GM21786 (cell line): ENCODE data around the gene PLBD2.
"Not testable (repeated sequence)": the region's sequence is repeated elsewhere in the genome, so short reads cannot be mapped to it uniquely, and the experiment has no call there.

ENCODE experiments used
- ATAC-seq: cut with Tn5 transposase; IDR thresholded peaks from one replicate; pipeline ENCODE4 v1.9.1; 2021; ENCODE audit not compliant: unreplicated experiment

The PLBD2 gene

GRCh38 chr12:113334786-113335539 lies 23.4 kb upstream of the PLBD2 start, which contains the start of gene SLC8B1:
Gene SLC8B1, minus strand, starts transcription at chr12:113335109. Its CDS starts 2,231 bp downstream, at chr12:113332878.
- peak; percentile 90 for ATAC-seq

- ATAC-seq, result no peak
Observed at GRCh38 chr12:113339540-113339939, 18.8 kb upstream of the PLBD2 start.

DNA sequence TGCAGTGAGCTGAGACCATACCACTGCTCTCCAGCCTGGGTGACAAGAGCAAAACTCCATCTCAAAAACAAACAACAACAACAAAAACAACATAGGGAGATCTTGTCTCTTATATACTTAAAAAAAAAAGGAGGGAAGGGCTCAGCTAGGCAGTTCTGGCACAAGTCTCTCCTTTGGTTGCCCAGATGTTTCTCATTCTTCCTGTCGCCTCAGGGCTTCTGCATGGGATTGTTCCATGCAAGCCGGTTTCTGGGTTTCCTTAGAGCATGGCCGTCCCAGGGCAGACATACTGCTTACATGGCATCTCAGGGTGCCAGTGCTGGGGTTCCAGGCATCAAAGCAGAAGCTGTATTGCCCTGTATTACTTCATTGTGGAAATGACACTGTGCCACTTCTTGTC lies 18.3 kb upstream of the PLBD2 start:
- ATAC-seq, result no peak

DNA sequence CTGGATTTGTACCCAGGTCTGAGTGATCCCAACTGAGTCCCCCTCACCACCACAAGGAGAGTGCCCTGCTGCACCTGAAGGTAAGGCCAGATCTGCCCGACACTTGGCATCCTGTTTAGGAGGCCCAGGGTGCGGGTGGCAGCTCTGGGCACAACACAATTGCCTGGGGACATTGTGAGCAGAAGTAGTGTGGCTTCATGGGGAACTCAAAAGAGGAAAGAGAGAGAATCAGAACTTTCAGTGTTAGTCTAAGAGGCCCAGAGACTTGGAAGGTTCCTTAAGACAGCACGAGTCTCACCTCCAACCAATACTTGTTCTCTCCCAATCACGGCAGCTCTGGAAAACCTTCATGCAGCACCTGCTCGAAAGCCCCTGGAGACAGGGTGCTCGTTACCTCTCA lies 16.9 kb upstream of the PLBD2 start:
- no peak for ATAC-seq

DNA sequence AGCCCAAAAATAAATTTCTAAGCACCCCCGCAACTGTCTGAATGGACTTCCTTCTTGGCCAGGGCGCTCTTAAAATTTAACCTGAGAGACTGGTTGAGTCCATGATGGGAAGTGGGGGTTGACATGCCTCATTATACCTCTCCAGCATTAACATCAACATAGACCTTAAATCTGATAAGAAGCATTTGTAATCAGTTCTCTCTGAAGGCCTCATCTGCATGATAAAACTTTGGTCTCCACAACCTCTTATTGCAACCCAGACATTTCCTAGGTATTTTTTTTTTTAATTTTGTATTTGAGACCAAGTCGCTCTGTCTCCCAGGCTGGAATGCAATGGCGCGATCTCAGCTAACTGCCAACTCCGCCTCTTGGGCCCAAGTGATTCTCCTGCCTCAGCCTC lies 13.1 kb upstream of the PLBD2 start:
- ATAC-seq, result no peak

- ATAC-seq, result no peak
Observed at GRCh38 chr12:113346353-113346752, 12.0 kb upstream of the PLBD2 start.

GRCh38 chr12:113347107-113347506 lies 11.3 kb upstream of the PLBD2 start:
- ATAC-seq, result no peak

DNA sequence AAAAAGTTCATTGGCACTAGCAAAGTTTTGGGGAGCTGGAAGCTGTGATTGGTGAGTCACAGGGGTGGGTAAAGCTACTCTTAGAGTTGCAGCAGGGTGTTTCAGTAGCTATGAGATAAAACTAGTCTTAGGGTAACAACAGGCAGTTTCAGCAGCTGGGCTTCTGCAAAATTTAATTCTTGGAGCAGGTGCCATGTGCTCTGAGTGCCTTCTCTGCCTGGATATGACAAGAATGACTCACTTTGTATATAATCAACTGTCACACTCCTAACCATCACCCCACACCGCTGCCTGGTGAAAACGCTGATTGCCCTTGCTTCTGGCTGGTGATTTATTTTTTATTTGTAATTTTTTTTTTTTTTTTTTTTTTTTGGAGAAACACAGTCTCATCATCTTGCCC lies 10.5 kb upstream of the PLBD2 start:
- no peak for ATAC-seq

GRCh38 chr12:113348849-113349536 lies 9.4 kb upstream of the PLBD2 start:
- ATAC-seq, result no peak

DNA sequence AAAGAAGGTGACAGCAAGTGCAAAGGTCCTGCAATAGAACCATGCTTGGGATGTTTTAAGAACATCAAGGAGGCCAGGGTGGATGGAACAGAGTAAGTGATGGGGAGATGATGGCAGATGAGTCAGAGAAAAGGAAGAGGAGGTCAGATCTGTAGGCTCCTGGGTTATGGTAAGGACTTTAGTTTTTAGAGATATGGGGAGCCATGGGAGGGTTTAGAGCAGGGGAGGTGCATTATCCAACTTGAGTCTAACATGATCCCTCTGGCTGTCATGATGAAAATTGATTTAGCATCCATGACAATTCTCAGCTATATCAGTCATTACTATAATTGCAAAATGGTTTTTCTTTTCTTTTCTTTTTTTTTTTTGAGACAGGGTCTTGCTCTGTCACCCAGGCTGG lies 7.3 kb upstream of the PLBD2 start:
- no peak for ATAC-seq

GRCh38 chr12:113354192-113354591 lies 4.2 kb upstream of the PLBD2 start:
- ATAC-seq, result not testable (repeated sequence)

GRCh38 chr12:113359133-113359938 lies 949 bp downstream of the PLBD2 start:
- no peak for ATAC-seq

GRCh38 chr12:113359939-113360748 lies 1.8 kb downstream of the PLBD2 start:
- no peak for ATAC-seq

- ATAC-seq, result no peak
Observed at GRCh38 chr12:113361574-113362370, 3.4 kb downstream of the PLBD2 start.

DNA sequence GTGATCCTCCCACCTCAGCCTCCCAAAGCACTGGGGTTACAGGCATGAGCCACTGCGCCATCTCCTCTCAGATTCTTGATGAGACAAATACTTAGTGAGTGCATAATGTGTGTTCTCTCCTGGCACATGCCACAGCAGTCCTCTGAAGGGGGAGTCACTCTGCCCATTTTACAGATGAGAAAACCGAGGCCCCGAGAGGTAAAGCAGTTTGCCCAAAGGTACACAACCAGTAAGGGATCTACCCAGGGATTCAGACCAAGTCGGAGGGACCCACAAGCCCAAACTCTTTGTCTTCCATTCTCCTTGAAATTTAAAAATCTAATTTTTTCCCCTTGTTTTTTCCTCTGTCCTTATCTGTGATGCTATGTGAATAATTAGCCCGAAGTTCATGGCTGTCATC lies 6.3 kb downstream of the PLBD2 start:
- ATAC-seq, result no peak

DNA sequence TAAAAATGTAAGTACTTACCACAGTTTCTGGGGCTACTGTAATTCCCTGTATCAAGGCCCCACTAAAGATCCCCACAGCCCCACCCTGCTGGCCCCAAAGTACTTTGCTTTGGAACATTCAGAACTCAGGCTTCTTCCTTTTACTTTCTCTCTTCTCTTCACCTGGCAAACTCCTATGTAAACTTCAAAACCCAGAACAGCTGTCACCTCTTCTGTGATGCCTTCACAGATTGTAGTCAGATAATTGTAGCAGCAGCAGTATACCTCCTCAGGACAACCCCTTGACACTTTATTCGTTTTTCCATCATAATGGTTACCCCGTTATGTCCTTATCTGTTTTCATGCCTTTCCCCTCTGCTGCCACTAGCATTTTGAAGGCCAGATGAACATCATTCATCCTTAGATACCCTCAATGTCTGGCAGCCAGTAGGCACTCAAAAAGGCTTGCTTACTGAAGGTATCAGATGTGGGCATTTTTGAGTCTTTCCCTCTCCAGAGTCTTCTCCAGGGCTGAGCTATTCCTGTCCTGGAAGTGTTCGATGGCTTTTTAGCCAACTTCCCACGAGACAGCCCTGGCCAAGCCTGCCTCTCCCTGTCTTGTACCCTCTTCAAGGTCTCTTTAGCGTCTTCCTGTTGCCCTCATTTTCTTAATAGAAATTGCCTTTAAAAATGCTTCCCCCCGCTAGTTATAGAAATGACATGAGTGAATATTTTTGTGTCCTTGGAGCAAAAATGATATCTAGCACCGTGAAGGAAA lies 7.4 kb downstream of the PLBD2 start:
- no peak for ATAC-seq

DNA sequence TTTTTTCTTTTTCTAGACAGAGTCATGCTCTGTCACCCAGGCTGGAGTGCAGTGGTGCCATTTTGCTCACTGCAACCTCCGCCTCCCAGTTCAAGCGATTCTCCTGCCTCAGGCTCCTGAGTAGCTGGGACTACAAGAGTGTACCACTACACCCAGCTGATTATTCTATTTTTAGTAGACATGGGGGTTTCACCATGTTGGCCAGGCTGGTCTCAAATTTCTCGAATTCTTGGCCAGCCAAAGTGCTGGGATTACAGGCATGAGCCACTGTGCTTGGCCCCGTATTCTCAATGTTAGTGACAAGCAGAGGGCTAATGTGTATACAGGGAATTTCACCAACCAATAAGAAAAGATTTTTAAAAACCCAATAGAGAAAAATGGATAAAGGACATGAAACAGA lies 8.4 kb downstream of the PLBD2 start:
- no peak for ATAC-seq

DNA sequence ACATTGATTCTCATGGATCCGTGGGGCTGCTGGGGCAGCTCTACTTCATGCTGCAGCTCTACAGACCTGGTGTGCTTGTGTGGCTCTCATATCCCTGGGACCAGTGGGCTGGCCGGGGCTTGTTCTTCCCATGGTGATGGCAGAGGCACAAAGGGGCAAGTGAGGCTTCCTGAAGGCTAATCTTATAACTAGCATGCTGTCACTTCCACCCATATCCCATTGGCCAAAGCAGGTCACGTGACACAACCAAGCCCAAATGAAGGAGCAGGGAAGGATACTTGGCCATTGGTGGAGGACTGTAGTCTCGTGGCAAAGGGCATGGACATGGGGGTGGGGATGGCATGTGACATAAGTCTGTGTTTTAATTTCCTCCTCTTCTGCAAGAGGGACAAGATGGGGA lies 9.9 kb downstream of the PLBD2 start:
- ATAC-seq, result no peak

DNA sequence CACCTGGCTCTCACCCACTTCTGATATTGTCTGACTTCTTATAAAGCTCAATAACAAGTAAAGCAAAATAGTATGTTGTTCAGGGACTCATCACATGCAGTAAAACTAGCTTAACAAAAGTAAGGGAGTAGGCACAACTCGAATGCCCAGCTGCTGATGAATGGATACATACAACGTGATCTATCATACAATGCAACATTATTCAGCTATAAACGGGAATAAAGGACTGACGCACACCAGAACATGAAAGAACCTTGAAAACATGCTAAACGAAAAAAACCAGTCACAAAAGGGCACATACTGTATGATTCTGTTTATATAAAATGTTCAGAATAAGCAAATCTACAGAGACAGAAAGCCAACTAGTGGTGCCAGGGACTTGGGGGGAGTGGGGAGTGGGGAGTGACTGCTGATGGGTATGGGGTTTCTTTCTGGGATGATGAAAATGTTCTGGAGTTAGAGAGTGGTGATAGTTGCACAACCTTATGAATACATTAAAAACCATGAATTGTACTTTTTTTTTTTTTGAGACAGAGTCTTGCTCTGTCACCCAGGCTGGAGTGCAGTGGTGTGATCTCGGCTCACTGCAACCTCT lies 11.1 kb downstream of the PLBD2 start:
- ATAC-seq, result no peak
